ENCODE measurements around the gene PITPNB.

The PITPNB gene

DNA sequence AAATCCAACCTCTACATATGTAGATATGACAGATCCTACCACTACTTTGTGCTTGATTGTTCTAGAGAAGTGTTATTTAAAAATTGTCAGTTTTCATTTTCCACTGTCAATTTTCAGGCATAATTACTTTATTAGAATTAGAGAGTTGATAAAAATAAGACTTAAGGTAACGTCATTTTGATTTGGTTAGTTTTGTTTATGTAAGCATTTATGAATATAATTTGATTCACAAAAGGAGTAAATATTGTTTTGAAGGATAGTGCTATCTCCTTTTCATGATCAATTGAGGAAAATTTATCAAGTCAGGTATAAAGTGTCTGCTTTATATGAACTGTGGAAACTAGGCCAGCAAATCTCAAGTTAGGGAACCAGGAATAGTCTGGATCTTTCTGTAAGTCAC is 42.6 kb upstream of the PITPNB start (continued):
- TF ChIP-seq ZC3H10 (CRISPR knock-in tag; IDR thresholded peaks at IDR 0.05) (no peak), CSDC2 (CRISPR knock-in tag; IDR thresholded peaks at IDR 0.05) (no peak), ISL1 (CRISPR knock-in tag; IDR thresholded peaks at IDR 0.05) (no peak)
- TF ChIP-seq, protein P1, sequence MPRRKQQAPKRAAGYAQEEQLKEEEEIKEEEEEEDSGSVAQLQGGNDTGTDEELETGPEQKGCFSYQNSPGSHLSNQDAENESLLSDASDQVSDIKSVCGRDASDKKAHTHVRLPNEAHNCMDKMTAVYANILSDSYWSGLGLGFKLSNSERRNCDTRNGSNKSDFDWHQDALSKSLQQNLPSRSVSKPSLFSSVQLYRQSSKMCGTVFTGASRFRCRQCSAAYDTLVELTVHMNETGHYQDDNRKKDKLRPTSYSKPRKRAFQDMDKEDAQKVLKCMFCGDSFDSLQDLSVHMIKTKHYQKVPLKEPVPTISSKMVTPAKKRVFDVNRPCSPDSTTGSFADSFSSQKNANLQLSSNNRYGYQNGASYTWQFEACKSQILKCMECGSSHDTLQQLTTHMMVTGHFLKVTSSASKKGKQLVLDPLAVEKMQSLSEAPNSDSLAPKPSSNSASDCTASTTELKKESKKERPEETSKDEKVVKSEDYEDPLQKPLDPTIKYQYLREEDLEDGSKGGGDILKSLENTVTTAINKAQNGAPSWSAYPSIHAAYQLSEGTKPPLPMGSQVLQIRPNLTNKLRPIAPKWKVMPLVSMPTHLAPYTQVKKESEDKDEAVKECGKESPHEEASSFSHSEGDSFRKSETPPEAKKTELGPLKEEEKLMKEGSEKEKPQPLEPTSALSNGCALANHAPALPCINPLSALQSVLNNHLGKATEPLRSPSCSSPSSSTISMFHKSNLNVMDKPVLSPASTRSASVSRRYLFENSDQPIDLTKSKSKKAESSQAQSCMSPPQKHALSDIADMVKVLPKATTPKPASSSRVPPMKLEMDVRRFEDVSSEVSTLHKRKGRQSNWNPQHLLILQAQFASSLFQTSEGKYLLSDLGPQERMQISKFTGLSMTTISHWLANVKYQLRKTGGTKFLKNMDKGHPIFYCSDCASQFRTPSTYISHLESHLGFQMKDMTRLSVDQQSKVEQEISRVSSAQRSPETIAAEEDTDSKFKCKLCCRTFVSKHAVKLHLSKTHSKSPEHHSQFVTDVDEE (CRISPR knock-in tag; IDR thresholded peaks at IDR 0.05) = no peak

DNA sequence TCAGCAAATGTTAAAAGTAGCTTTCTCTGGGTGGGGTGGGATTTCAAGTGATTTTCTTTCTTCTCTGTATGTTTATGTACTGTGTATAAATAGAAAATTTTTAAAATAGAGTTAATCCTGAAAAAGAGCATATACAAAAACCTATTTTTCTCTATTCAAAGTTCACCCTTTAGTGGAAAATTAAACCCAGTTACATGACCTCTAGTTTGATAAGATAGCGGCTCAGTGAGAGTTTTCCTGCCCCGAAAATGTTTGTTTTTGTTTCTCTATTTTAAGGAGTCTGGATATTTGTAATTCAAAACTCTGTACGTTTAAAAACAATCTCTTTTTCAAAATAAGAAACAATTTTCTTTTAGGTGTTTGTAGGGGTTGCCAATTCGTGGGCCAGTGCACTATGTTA is 42.1 kb upstream of the PITPNB start:
- TF ChIP-seq RARB (CRISPR knock-in tag; IDR thresholded peaks at IDR 0.05) (no peak), ZNF565 (CRISPR knock-in tag; conservative IDR thresholded peaks at IDR 0.05; ENCODE audit: low read depth) (no peak), TOX (CRISPR knock-in tag; IDR thresholded peaks at IDR 0.05; ENCODE audit: borderline replicate concordance) (no peak), ESRRG (CRISPR knock-in tag; IDR thresholded peaks at IDR 0.05) (no peak), ZNF70 (CRISPR knock-in tag; IDR thresholded peaks at IDR 0.05) (no peak), BACH2 (CRISPR knock-in tag; IDR thresholded peaks at IDR 0.05; ENCODE audit: borderline replicate concordance) (no peak), CSDC2 (CRISPR knock-in tag; IDR thresholded peaks at IDR 0.05) (no peak), ZNF8 (CRISPR knock-in tag; IDR thresholded peaks at IDR 0.05) (no peak), TCF4 (CRISPR knock-in tag; IDR thresholded peaks at IDR 0.05; ENCODE audit: borderline replicate concordance) (no peak), PPARA (CRISPR knock-in tag; IDR thresholded peaks at IDR 0.05; ENCODE audit: borderline replicate concordance) (no peak), GLIS3 (CRISPR knock-in tag; IDR thresholded peaks at IDR 0.05) (no peak), ZC3H10 (CRISPR knock-in tag; IDR thresholded peaks at IDR 0.05) (no peak)
- TF ChIP-seq, protein P2, sequence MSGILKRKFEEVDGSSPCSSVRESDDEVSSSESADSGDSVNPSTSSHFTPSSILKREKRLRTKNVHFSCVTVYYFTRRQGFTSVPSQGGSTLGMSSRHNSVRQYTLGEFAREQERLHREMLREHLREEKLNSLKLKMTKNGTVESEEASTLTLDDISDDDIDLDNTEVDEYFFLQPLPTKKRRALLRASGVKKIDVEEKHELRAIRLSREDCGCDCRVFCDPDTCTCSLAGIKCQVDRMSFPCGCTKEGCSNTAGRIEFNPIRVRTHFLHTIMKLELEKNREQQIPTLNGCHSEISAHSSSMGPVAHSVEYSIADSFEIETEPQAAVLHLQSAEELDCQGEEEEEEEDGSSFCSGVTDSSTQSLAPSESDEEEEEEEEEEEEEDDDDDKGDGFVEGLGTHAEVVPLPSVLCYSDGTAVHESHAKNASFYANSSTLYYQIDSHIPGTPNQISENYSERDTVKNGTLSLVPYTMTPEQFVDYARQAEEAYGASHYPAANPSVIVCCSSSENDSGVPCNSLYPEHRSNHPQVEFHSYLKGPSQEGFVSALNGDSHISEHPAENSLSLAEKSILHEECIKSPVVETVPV (CRISPR knock-in tag; IDR thresholded peaks at IDR 0.05) = no peak
- TF ChIP-seq, protein P3, sequence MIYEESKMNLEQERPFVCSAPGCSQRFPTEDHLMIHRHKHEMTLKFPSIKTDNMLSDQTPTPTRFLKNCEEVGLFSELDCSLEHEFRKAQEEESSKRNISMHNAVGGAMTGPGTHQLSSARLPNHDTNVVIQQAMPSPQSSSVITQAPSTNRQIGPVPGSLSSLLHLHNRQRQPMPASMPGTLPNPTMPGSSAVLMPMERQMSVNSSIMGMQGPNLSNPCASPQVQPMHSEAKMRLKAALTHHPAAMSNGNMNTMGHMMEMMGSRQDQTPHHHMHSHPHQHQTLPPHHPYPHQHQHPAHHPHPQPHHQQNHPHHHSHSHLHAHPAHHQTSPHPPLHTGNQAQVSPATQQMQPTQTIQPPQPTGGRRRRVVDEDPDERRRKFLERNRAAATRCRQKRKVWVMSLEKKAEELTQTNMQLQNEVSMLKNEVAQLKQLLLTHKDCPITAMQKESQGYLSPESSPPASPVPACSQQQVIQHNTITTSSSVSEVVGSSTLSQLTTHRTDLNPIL (CRISPR knock-in tag; IDR thresholded peaks at IDR 0.05; ENCODE audit: low read depth) = no peak
- ATAC-seq = no peak

DNA sequence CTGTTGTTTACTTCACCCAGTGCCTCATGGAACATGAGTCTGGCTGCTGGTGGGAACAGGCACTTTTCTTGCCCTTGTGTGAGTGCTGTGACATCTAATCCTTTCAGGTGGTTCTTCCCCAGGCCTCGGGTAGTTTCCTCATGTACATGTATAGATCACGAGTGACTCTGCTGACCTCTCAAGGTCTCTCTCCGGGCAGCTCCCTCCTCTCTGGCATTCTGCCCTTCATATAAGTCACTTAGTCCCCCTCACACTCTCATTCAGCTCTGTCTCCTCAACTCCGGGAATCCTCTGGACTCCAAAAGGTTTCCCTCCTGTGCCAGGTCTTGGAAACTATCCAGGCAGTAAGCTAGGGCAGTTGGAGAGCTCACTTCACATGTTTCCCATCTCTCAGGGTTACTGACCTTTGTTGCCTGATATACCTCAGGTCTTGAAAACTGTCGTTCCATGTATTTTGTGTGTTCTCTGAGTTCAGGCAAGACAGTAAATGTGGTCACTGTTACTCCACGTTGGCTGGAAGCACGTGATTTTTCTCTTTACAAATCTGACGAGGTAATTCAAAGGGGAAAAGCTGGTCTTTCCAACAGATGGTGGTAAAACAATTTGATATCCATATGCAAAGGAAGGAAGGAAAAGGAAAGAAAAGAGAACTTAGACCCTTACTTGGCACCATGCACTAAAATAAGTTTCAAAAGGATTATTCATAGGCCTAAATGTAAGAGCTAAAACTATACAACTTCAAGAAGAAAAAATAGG is 40.5 kb upstream of the PITPNB start:
- TF ChIP-seq TOX (CRISPR knock-in tag; IDR thresholded peaks at IDR 0.05; ENCODE audit: borderline replicate concordance) = no peak
- TF ChIP-seq ISL1 (CRISPR knock-in tag; IDR thresholded peaks at IDR 0.05) = no peak
- no peak for TF ChIP-seq GLIS3 (CRISPR knock-in tag; IDR thresholded peaks at IDR 0.05)
- ATAC-seq = no peak

DNA sequence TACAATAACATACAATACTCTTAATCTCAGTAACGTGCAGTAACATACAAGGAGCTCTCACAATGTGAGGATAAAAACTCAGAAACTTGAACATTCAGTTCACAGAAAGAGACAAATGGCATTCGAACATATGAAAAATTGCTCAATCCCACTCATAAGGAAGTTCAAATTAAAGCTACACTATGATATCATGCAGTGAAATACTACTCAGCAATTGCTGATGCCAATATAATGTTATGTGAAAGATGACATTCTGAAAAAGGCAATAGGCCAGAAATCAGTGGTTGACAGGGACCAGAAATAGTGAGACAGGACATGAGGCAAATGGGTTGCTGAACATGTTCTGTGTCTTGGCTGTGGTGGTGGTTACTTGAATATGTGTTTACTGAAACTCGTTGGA is 33.7 kb upstream of the PITPNB start:
- ATAC-seq = no peak

More for the DNA sequence above, 33.7 kb upstream of the PITPNB start:
- TF ChIP-seq CSDC2 (CRISPR knock-in tag; IDR thresholded peaks at IDR 0.05) (no peak), ZNF70 (CRISPR knock-in tag; IDR thresholded peaks at IDR 0.05) (no peak), ZNF565 (CRISPR knock-in tag; conservative IDR thresholded peaks at IDR 0.05; ENCODE audit: low read depth) (no peak), TOX (CRISPR knock-in tag; IDR thresholded peaks at IDR 0.05; ENCODE audit: borderline replicate concordance) (no peak), BACH2 (CRISPR knock-in tag; IDR thresholded peaks at IDR 0.05; ENCODE audit: borderline replicate concordance) (no peak), TCF4 (CRISPR knock-in tag; IDR thresholded peaks at IDR 0.05; ENCODE audit: borderline replicate concordance) (no peak), ZFP3 (CRISPR knock-in tag; IDR thresholded peaks at IDR 0.05) (no peak), ARNTL (CRISPR knock-in tag; IDR thresholded peaks at IDR 0.05; ENCODE audit: borderline replicate concordance, low read depth) (no peak), SNAI2 (CRISPR knock-in tag; IDR thresholded peaks at IDR 0.05) (no peak), OSR1 (CRISPR knock-in tag; IDR thresholded peaks at IDR 0.05) (no peak), ZNF8 (CRISPR knock-in tag; IDR thresholded peaks at IDR 0.05) (no peak), GLIS3 (CRISPR knock-in tag; IDR thresholded peaks at IDR 0.05) (no peak)
- TF ChIP-seq, protein P2 (CRISPR knock-in tag; IDR thresholded peaks at IDR 0.05) = no peak
- TF ChIP-seq, protein P3 (CRISPR knock-in tag; IDR thresholded peaks at IDR 0.05; ENCODE audit: low read depth) = no peak
- TF ChIP-seq, protein P4, sequence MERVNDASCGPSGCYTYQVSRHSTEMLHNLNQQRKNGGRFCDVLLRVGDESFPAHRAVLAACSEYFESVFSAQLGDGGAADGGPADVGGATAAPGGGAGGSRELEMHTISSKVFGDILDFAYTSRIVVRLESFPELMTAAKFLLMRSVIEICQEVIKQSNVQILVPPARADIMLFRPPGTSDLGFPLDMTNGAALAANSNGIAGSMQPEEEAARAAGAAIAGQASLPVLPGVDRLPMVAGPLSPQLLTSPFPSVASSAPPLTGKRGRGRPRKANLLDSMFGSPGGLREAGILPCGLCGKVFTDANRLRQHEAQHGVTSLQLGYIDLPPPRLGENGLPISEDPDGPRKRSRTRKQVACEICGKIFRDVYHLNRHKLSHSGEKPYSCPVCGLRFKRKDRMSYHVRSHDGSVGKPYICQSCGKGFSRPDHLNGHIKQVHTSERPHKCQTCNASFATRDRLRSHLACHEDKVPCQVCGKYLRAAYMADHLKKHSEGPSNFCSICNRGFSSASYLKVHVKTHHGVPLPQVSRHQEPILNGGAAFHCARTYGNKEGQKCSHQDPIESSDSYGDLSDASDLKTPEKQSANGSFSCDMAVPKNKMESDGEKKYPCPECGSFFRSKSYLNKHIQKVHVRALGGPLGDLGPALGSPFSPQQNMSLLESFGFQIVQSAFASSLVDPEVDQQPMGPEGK (CRISPR knock-in tag; IDR thresholded peaks at IDR 0.05; ENCODE audit: borderline replicate concordance) = no peak
